HG03108 (cell line): ENCODE results near the gene KMT2A.
A peak's percentile ranks its signal among the peaks of the same experiment; 100 is the strongest.
"Not testable (repeated sequence)": the region's sequence is repeated elsewhere in the genome, so short reads cannot be mapped to it uniquely, and the experiment has no call there.

Experiments
- ATAC-seq: cut with Tn5 transposase; IDR thresholded peaks from one replicate; pipeline ENCODE4 v1.9.1; 2021; ENCODE audit warnings: moderate library complexity; ENCODE audit not compliant: unreplicated experiment

The KMT2A gene

DNA sequence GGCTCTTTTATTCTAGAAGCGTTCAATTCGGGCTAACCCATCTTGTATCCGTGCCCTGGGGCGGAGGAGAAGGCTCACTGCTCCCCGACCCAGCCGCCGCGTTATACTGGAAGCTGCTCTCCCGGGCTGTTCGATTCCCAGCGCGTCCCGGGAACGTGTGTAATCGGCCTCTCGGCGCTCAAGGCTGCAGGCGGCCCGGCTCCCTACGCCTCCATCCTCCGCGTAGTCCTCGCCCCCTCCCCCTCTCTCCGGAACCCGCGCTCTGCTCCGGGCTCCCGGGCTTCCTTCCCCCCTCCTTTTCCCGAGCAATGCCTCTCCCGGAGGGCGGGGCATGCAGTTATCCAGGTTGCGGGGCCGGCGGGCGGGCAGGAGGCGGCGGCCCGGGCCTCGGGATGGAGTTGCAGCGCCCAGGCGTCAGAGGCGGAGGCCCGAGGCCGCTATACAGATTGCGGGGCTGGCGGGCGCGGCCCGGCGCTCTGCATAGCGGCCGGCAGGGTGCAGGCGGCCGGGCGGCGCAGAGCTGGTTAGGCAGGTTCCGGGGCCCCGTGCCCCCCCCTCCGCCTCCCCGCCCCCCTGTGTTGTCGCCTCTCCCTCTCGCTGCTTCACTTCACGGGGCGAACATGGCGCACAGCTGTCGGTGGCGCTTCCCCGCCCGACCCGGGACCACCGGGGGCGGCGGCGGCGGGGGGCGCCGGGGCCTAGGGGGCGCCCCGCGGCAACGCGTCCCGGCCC is at the start of gene KMT2A:
Gene KMT2A (plus strand): TSS at position 600 of the 732 bp plus-strand sequence. CDS start 21 bp downstream, at position 621.
- ATAC-seq: peak; percentile 51

DNA sequence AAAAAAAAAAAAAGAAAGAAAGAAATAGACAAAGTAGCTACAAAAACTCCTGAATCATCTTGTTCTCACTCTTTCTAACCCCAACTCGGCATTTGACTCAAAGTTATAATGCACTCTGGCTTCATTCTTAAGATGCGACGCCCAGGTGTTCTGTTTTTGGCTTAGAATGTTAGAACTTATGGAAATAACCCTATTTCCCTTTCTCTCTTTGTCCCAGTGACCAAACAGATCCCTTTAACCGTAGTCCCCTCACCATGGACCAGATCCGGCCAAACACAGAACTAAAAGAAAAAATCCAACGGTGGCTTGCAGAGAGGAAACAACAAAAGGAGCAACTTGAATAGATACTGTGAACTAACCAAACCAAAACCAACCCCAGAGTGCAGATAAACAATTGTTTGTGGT is 40.2 kb upstream of the KMT2A start:
- no peak for ATAC-seq

DNA sequence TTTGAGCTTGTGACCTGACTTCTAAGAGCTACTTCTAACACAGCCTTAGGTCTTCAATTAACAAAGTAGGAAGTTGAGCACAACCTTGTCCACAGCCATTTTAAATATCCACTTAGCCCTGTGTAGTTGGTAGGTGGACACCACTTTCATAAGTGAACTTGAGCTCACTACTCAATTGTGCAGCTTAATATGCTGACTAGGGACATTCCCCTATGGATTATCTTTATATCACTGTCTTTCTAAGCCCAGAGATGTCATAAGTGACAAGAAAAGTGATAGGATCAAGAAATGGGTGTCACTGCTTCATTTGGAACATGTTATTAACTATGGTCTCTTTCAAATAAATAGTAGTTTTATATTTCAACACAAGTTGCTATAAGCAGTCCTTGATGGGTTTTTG is 38.8 kb upstream of the KMT2A start:
- no peak for ATAC-seq

DNA sequence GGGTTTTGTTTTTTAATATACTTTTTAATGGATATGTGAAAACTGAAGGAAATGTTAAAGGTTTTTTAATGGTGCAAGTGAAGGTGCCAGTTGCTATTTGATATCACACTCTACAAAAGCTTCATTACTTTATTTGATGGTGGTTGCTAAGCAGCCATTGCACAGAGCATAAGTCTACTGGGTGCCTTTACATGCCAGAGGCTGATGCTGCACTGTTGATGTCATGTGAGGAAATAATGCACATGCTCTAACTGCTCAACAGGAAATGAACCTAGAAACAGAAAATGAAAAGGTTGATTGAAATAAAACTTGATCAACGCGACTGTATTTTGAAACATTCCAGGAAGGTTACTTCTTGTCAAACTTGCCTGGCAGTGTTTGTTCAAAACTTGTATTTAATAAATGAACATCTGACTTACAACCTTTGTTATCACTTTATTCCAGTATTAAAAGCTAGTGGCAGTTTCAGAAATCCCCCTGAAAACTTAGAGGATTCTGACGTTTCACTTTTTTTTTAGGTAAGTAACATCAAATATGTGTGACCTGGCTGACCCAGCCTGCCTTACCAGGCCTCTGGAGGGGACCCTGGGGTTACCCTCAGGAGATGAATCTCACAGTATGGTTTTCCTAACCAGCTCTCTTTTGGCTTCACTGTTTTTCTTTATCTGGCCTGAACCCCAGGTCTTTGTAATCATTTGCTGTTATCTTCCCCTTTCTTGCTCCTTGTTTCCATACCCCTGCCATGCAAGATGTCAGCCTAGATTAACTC is 37.3 kb upstream of the KMT2A start:
- no peak for ATAC-seq

DNA sequence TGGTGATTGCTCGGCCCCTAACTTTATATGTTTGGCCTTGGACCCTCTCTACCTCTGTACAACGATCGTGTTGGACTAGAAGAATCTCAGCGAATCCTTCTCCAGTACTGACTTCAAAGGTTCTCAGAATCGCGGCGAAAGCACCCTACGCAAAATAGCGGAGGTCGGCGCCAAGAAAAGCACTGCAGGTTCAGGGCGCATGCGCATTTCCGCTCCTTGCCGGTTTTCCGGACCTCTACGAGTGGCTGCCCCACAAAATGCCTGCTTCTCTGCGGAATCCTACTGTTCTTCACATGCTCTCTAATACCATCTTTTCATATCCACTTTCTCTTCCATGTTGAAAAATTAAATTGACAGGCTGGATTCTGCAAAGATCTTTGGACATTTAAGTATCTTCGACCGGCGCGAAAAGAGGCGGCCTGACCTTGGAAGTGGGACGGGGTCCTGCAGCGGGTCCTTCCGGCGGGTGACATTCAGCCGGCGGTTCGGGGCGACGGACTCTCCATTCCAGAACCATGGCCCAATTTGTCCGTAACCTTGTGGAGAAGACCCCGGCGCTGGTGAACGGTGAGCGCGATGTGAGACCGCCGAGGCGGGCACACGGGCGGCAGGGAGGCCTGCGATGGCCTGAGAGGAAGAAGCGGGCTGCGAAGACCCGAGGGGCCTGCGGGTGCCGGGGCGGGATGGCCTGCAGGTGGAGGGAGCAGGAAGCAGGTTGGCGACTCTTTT is 35.0 kb upstream of the KMT2A start, which contains the start of gene ATP5MG:
Gene ATP5MG (plus strand): TSS at position 456 of the 729 bp plus-strand sequence. CDS start 60 bp downstream, at position 516.
- ATAC-seq: peak; percentile 53

DNA sequence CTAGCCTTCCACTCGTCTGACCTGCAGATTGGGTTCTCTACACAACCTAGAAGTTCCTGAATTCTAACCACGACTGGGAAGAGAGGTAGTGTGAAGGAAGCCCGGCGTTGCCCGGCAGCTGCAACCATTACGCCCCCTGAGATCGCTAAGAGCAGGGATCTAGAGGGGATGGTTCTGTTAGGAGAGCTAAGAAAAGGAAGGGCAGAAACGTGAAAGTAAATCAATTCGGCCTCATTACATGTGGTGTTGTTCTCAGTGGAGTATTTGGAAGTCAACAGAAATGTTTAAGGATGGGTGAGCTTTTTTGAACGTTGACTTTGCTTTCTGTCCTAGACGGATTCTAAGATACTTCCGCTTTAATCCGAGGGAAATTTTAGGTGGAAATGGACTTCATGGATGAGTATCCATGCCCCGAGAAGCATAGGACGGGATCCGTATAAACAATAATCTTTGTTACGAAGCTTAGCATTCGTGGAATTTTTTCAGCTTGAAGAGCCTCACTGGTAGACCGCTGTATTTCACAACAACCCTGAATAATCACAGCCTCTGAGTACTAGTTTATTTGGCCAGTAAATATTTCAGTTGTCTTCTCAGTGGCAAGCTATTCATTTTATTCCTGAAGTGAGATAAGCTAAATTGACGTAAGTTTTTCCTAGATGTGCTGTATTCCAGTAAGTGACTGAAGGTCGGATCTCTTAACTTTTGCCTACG is 34.3 kb upstream of the KMT2A start:
- ATAC-seq: peak; percentile 3

DNA sequence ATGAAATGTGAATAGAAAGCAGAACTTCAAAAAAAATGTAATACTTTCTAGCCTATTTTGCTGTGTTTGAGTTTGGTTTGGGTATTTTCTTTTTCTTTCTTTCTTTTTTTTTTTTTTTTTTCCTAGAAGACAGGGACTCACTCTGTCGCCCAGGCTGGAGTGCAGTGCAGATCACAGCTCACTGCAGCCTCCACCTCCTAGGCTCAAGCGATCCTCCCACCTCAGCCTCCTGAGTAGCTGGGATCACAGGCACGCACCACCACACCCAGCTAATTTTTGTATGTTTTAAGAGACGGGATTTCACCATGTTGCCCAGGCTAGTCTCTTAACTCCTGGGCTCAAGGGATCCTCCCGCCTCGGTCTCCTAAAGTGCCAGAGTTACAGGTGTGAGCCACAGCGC is 33.7 kb upstream of the KMT2A start:
- ATAC-seq: not testable (repeated sequence)

DNA sequence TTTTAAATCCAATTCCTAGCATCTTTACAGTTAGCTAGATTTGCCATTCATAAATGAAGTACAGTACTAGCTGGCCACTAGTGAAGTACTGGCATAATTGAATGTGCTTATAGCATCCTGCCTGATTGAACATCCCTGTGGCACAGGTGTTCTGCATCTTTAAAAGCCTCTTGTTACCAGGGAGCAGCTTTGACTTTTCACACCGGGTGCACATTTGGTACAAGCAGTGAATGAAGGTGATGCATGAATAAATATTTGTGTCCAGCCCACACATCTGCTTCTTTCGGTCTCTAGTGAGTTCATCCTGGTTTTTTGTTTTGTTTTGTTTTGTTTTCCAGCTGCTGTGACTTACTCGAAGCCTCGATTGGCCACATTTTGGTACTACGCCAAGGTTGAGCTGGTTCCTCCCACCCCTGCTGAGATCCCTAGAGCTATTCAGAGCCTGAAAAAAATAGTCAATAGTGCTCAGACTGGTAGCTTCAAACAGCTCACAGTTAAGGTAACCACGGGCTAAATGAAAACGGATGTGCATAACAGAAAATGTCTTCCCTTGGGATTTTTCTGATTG is 29.6 kb upstream of the KMT2A start:
- ATAC-seq: no peak

DNA sequence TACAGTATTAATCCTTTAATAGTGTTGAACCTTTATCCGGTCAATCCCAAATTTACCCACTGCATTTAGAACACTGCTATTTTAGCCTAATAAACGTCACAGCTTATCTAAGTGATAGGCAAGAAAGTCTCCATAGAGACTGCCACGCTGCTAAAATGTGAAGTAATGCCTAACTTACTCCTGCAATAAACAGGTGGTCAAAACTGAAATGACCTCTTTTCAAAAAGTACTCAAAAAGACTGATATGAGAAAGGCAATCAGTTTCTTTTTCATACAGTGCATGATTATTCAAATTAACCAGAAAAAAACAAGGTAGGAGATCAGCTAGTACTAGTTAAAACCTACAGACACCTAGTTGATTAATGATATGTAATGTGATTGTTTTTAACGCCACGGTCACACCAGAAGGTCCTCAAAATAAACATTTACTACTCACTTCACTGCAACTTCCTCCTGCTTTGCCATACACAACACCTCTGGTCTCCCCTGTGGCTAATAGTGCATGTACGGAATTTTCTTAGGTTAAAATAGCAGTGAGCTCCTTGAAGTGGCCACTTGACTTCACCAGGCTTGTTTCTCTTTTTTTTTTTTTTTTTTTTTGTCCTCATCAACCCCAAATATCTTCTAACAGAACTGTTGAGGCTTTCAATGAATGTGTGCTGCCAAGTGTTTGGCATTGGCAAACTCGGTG is 26.1 kb upstream of the KMT2A start:
- ATAC-seq: peak; percentile 51

DNA sequence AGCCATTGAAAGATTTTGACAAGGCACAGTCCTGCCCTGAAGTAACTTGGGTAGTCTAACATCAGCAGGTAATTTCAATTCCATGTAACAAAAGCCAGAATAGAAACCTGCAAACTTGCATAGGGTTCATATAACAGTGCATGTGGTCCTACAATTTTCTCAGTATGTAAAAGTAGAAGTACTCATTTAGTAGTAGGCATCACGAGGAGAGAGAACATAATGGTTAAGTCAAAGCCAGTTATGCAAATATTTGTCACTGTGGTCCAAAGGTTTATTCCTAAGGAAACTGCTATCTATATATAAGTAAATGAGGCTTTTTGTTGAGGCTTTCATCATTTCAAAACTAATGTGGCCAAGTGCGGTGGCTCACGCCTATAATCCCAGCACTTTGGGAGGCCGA is 24.8 kb upstream of the KMT2A start:
- no peak for ATAC-seq

DNA sequence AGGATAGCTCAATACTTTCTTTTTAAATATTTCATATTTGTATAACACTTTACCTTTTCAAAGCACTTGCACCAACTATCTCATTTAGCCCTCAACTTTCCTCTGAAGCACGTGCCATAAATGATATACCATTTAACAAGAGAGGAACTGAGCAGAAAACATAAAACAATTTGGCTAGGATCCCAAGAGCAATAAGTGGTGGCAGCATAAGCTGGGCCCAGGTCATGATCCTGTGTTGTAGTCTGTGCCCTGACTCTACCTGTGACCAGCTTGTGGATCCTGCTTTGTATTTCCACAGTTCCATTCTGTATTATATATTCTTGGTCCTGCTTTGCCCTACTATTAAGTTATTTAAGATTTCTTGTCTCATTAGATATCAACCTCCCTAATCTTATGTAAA is 23.4 kb upstream of the KMT2A start:
- no peak for ATAC-seq

DNA sequence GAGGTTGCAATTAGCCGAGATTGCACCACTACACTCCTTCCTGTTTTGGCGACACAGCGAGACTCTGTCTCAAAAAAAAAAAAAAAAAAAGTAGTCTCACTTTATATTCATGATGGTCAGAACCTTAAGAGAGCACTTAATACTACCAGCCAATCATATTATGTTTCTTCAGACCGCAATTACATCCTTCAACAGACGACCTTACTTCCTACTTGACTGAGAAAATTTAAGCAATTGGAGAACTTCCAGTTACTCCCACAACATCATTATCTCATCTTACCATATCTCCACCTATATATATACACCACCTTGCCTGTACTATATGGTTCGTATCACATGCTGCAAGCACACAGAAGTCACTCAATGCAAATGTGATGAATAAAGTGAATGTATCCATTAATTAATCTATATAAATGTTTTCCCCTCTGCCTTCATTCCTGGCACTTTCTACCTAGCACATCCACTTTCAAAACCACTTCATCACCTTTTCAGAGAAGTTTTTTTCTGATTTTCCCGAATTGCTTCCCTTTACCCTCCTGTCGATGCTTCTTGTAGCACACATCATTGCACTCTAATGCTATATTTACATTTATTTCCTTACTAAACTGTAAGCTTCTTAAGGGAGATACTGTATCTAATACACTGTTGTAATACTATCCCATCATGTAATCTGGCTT is 21.1 kb upstream of the KMT2A start:
- ATAC-seq: no peak

DNA sequence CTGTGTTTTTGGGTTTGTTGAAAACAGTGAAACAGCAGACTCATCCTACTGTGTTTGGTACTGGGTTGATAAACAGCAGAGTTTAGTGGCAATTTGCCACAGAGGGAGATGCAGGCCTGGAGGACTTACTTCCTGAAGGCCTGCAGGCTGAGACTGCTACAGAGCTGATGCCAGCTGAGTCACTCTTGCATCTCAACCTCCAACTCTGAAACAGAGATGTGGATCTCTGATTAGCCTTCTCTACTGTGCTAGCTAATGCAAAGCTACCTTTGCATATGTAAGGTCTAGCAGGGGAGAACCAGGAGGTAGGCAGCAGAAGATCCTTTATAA is 20.6 kb upstream of the KMT2A start:
- no peak for ATAC-seq

DNA sequence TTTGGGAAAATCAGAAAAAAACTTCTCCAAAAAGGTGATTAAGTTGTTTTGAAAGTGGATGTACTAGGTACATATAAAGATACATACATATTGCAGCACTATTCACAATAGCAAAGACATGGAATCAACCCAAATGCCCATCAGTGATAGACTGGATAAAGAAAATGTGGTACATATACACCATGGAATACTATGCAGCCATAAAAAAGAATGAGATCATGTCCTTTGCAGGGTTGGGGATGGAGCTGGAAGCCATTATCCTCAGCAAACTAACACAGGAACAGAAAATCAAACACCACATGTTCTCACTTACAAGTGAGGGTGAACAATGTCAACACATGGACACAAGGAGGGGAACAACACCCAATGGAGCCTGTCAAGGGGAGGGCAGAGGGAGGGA is 19.4 kb upstream of the KMT2A start:
- not testable (repeated sequence) for ATAC-seq

DNA sequence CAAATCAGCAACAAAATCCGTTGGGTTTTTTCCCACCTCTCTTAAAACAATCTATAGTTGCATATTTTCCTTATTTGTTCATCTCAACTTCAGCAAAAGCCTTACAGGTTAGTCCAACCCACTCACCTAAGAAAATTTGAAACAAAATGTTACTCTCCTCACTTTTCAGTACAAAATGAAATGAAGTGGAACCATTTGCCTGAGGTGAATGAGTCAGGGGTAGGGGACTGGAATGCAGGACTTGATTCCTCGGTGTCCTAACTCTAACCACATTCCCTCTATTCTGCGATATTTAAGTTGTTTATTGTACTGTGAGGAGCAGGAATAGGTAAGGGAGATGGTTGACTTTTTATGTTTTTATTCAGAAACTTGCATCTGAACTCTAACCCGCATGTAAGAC is 18.5 kb upstream of the KMT2A start:
- ATAC-seq: no peak

DNA sequence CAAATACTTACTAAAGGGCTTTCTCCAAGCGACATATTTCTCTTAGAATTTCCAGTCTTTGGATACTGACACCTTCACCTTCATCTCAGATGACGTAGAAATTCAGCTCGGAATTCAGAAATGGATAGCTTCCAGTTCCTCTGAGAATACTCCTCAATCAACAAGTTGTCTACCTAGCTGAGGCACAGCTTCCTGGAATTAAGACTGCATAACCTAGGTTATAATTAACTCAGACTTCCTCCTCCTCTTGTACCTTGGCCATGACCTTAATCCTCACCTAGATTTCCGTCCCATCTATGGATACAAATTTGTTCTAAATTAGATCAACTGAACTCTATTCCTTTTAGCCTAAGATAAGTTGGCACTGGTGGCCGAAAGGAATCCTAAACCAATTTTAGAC is 17.5 kb upstream of the KMT2A start:
- no peak for ATAC-seq

DNA sequence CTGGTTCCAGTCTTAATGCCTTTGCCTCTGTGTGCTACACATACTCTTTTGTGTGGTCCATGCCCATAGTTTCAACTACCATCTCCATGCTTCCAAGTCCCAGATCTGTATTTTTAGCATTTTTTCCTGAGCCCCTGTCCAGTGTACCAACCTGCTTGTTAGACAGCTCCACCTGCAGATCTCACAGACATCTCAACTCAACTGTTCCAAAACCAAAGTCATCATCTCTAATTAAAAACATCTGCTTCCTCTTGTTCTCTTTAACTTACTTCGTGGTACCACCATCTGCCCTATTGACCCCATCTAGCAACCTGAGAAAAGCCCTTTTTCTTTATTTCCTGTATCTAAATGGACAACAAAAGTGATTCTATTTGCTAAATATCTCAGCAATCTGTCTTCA is 8.6 kb upstream of the KMT2A start:
- ATAC-seq: no peak

DNA sequence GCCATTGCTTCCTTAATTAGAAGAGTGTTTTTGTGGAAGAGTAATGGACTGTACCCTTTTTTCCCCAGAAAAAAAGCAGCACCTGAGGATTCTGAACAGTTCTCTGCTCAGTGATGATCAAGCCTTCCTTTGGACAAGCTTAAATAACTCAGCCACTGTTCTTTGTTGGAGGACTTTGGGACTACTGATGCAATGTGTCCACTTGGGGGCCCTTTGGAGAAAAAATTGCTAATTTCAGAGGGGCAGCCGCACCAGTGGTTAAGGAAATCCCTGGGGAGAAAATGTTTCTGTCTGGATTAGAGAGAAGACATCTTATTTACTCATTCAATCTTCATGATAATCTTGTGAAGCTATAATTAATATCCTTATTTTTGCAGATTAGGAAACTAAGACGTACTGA is 5.3 kb upstream of the KMT2A start:
- no peak for ATAC-seq

DNA sequence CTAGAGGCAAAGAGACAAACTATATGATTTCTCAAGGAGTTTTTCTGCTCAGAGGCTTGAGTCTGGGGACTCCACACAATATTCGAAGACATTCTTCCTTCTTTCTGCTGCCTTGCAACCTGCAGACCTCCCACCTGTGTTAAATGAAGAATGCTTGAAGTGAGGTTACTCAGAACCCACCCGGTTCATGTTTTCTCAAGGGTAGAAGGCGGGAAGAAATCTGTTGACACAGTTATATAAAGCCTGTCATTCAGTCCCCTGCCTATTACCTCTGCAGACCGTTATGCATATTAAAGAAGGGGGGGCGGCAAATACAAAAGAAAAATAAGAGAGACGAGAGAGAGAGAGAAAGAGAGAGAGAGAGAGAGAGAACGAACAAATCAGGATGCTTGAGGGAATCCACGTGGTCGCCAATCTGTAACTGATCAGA is 2.2 kb upstream of the KMT2A start:
- no peak for ATAC-seq
